Lower leg skin (tissue), 4 donors: Measurements from ENCODE around the gene ELP2. TPM values are rescaled to one million over a fixed set of nuclear protein-coding genes. Genes with fewer than 3 reads are reported as not detected.
A peak's percentile ranks its signal among the peaks of the same experiment; 100 is the strongest.

Experiments
- DNase-seq, 2 donors: peaks; one replicate each; pipeline ENCODE4 v3.0.0-alpha.2; 2019; ENCODE audit warnings: low spot score in 2 of 2
- H3K4me3 ChIP-seq: fragments of 200-600 bp; sonication (generic); 2 replicates; pipeline ENCODE4 v1.5.1; 2017; ENCODE audit warnings: mild to moderate bottlenecking, low read depth; ENCODE audit not compliant: poor library complexity, severe bottlenecking
- POLR2A ChIP-seq, 2 donors: fragments of 450-650 bp; IDR thresholded peaks; one replicate each; pipeline ENCODE4 v1.6.1; 2016 to 2017; ENCODE audit warnings: antibody characterized with exemption in 2 of 2, mild to moderate bottlenecking in 1 of 2, moderate library complexity in 1 of 2
- WGBS, 2 donors: methylation state at CpG; one replicate each; pipeline ENCODE4 v1.1.5; 2018; 5-methylcytosine and 5-hydroxymethylcytosine counted together
- intact Hi-C: fragments of 100-400 bp; cut with DNase I; formaldehyde crosslinking; loops from one replicate; pipeline ENCODE4 v1.15.0; 2023; ENCODE audit warnings: low total_unique reads
- total RNA-seq, 4 donors: library from RNA; depleted of rRNA; stranded (reverse); fragments of >200 nt; gene quantifications; one replicate each; pipeline ENCODE4 v1.1.0, GENCODE V29; 2016
- TF ChIP-seq, protein P1 (sequence below), 3 donors: fragments of 450-650 bp; IDR thresholded peaks; one replicate each; pipeline ENCODE4 v1.5.1; 2016; ENCODE audit warnings: antibody characterized with exemption in 3 of 3, mild to moderate bottlenecking in 3 of 3, moderate library complexity in 2 of 3

ELP2 gene
- total RNA-seq, 4 donors from 2014 or later, result 52.6 to 67.6 (median 59.7) TPM

DNA sequence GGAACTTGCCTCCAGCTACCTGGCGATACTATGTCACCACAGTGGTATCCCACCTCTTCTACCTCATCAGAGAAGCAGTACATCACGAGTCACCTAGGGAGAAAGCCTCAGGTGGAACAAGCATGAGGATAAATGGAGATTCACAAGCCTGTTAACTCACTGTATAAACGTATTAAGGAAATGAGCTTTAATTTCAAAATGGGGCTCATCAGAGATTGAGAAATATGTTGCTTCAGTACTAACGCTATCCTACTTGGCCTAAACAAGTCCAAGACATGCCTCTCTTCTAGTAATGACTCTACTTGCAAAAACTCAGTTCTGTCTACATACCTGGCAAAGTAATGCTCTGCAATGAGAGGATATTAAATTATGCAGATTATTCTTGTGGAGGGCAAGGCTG, 4.9 kb upstream of the ELP2 start:
- no peak for DNase-seq
- TF ChIP-seq, protein P1, sequence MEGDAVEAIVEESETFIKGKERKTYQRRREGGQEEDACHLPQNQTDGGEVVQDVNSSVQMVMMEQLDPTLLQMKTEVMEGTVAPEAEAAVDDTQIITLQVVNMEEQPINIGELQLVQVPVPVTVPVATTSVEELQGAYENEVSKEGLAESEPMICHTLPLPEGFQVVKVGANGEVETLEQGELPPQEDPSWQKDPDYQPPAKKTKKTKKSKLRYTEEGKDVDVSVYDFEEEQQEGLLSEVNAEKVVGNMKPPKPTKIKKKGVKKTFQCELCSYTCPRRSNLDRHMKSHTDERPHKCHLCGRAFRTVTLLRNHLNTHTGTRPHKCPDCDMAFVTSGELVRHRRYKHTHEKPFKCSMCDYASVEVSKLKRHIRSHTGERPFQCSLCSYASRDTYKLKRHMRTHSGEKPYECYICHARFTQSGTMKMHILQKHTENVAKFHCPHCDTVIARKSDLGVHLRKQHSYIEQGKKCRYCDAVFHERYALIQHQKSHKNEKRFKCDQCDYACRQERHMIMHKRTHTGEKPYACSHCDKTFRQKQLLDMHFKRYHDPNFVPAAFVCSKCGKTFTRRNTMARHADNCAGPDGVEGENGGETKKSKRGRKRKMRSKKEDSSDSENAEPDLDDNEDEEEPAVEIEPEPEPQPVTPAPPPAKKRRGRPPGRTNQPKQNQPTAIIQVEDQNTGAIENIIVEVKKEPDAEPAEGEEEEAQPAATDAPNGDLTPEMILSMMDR (IDR thresholded peaks at IDR 0.05), result no peak
- no peak for TF ChIP-seq POLR2A (IDR thresholded peaks at IDR 0.05)
- 70 to 71% methylated on average over 4 of the region's 4 CpGs for WGBS, 2 donors
- intact Hi-C loops, result no loop called here
- no peak overlapping the region for H3K4me3 ChIP-seq

- 94% methylated on average over 8 of the region's 8 CpGs for WGBS, 2 donors
- intact Hi-C loops, result no loop called here
- no peak overlapping the region for H3K4me3 ChIP-seq
- no peak for DNase-seq
- no peak for TF ChIP-seq POLR2A (IDR thresholded peaks at IDR 0.05)
- TF ChIP-seq, protein P1 (IDR thresholded peaks at IDR 0.05), result no peak
Measured at GRCh38 chr18:36126668-36127067, 3.0 kb upstream of the ELP2 start.

DNA sequence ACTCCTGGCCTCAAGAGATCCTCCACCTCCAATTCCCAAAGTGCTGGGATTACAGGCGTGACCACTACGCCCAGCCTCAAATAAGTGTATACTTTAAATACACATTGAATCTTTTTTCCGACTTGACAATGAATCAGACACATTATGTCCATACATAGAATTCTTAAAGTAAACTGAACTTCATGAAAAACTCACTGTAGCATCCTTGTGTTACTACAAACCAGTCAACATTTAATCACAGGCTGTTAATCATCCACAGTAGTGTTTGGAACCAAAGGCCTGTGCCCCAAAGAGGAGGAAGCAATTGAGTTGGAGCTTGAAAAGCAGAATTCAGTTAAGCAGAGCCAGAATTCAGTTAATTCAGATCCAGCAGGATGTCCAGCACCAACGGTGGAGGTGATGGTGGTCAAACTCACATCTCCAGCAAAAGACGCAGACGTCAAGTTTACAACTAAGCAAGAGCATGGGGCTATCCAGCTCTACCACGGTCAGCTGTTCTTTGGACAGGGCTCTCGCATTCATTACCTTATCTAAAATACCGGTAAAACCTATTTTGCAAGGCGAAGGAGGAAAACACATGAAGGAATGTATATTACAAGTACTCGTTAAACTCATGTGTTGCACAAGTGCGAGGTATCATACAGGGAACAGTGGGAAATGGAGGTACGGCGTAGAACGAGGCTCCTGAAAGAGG, 1.7 kb upstream of the ELP2 start:
- DNase-seq, result no peak
- 33 to 41% methylated on average over 15 of the region's 15 CpGs for WGBS, 2 donors
- intact Hi-C loops, result no loop called here
- TF ChIP-seq POLR2A (IDR thresholded peaks at IDR 0.05), result no peak
- no peak overlapping the region for H3K4me3 ChIP-seq

- TF ChIP-seq, protein P1 (IDR thresholded peaks at IDR 0.05), result no peak
- peak overlapping the region; percentile 90 for H3K4me3 ChIP-seq
- intact Hi-C loops, result no loop called here
- 1% methylated on average over 12 of the region's 12 CpGs for WGBS, 2 donors
- DNase-seq, result no peak
Measured at GRCh38 chr18:36128530-36128870, 1.2 kb upstream of the ELP2 start.

DNA sequence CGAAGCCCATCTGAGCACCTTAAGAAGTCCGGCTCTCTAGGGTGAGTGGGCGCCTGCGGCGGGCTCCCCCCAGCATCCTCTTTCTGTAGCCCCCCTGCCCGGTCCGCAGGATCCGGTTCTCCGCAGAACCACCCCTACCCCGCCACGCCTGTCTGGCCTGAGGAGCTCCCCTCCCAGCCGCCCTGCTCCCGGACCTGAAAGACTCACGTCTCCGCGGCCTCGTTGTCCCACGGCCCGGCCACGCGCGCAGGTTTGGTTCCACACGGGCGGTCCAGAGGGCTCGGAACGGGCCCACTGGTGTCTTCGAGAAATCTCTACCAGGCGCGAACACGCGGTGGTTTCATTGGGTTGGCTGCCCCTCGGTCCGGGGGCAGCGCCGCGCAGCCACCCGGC, 796 bp upstream of the ELP2 start:
- intact Hi-C loops, result no loop called here
- DNase-seq, result no peak
- 0 to 1% methylated on average over 29 to 33 of the region's 37 CpGs for WGBS, 2 donors
- no peak for TF ChIP-seq POLR2A (IDR thresholded peaks at IDR 0.05)
- TF ChIP-seq, protein P1 (IDR thresholded peaks at IDR 0.05), result no peak
- peak overlapping the region; percentile 90 for H3K4me3 ChIP-seq

GRCh38 chr18:36130039-36130831, 536 bp downstream of the ELP2 start:
- WGBS, 2 donors, result 3 to 5% methylated on average over 16 to 22 of the region's 30 CpGs

More at GRCh38 chr18:36130039-36130831, 536 bp downstream of the ELP2 start:
- TF ChIP-seq POLR2A (IDR thresholded peaks at IDR 0.05), result no peak
- TF ChIP-seq, protein P1 (IDR thresholded peaks at IDR 0.05), result no peak
- H3K4me3 ChIP-seq, result peak overlapping the region; percentile 90
- intact Hi-C loops, result no loop called here
- DNase-seq, result no peak
